ENCODE measurements around the gene KLF2. TPM values are rescaled to one million over a fixed set of nuclear protein-coding genes. Genes with fewer than 3 reads are reported as not detected.

Gene KLF2
- total RNA-seq, 3 donors from 2014 or later (not counting 1 experiment from before 2014, with no cell fraction given) = 246 to 645 (median 377) TPM

GRCh38 chr19:16366433-16367260 is 42.0 kb downstream of the KLF2 start:
- intact Hi-C loops (cut with micrococcal nuclease) = loop anchor here (1.0 kb wide), 1 partner anchor 23 kb away; no protein-coding TSS in a partner anchor
- no peaks in the 10 kb centered on the region for H3K9me3 ChIP-seq (ENCODE audit: control insufficient read depth, insufficient read depth, low read length)
- peak overlapping the region; percentile 10 for H3K4me3 ChIP-seq (ENCODE audit: low read length)
- no peak overlapping the region for H3K4me3 Mint-ChIP-seq
- peak; percentile 19 to 48 (median 40) for ATAC-seq
- H3K27me3 Mint-ChIP-seq (ENCODE audit: low read depth in 2 of 2) = no peaks in the 10 kb centered on the region
- no peaks in the 10 kb centered on the region for H3K36me3 Mint-ChIP-seq
- no peak overlapping the region for H3K27ac Mint-ChIP-seq
- H3K4me1 Mint-ChIP-seq = peaks cover 7 to 24% of the 10 kb centered on the region in 2 donors
- peak overlapping the region; percentile 94 for H3K27ac ChIP-seq (ENCODE audit: low read length)
- WGBS (ENCODE audit: insufficient coverage) = under 1% methylated on average over 25 of the region's 25 CpGs
- no peak for TF ChIP-seq CTCF (IDR thresholded peaks at IDR 0.05)
- H3K9me3 Mint-ChIP-seq = no peaks in the 10 kb centered on the region
- H3K36me3 ChIP-seq (ENCODE audit: control insufficient read depth, insufficient read depth, low read length) = no peaks in the 10 kb centered on the region
- peak in 1 of 2 donors; percentile 82 for DNase-seq
- H3K4me1 ChIP-seq (ENCODE audit: control insufficient read depth, insufficient read depth, low read length) = peaks cover 97% of the 10 kb centered on the region
- H3K27me3 ChIP-seq (ENCODE audit: control insufficient read depth, insufficient read depth, low read length) = no peaks in the 10 kb centered on the region

GRCh38 chr19:16367261-16367683 is 42.6 kb downstream of the KLF2 start:
- no peaks in the 10 kb centered on the region for H3K27me3 ChIP-seq (ENCODE audit: control insufficient read depth, insufficient read depth, low read length)
- no peak overlapping the region for H3K27ac Mint-ChIP-seq
- H3K4me3 Mint-ChIP-seq = no peak overlapping the region
- H3K4me1 Mint-ChIP-seq = peaks cover under 1 to 18% of the 10 kb centered on the region in 2 donors
- WGBS (ENCODE audit: insufficient coverage) = 0% methylated on average over 10 of the region's 10 CpGs
- no peaks in the 10 kb centered on the region for H3K36me3 ChIP-seq (ENCODE audit: control insufficient read depth, insufficient read depth, low read length)
- no peak for TF ChIP-seq CTCF (IDR thresholded peaks at IDR 0.05)
- intact Hi-C loops (cut with micrococcal nuclease) = no loop called here
- ATAC-seq (peak; percentile 3 to 42 (median 23)), DNase-seq (peak; percentile 63 to 90)
- H3K27ac ChIP-seq (ENCODE audit: low read length) = peak overlapping the region; percentile 94
- no peaks in the 10 kb centered on the region for H3K36me3 Mint-ChIP-seq
- no peaks in the 10 kb centered on the region for H3K9me3 ChIP-seq (ENCODE audit: control insufficient read depth, insufficient read depth, low read length)
- H3K27me3 Mint-ChIP-seq (ENCODE audit: low read depth in 2 of 2) = no peaks in the 10 kb centered on the region
- peak overlapping the region; percentile 10 for H3K4me3 ChIP-seq (ENCODE audit: low read length)
- no peaks in the 10 kb centered on the region for H3K9me3 Mint-ChIP-seq
- peaks cover 99% of the 10 kb centered on the region for H3K4me1 ChIP-seq (ENCODE audit: control insufficient read depth, insufficient read depth, low read length)

- no peaks in the 10 kb centered on the region for H3K36me3 Mint-ChIP-seq
- intact Hi-C loops (cut with micrococcal nuclease) = loop anchor here (1.0 kb wide), 2 partner anchors 14 to 38 kb away; no protein-coding TSS in a partner anchor
- H3K9me3 Mint-ChIP-seq = no peaks in the 10 kb centered on the region
- DNase-seq (peak in 1 of 2 donors; percentile 92), ATAC-seq (no peak)
- Histone ChIP-seq H3K27me3 (ENCODE audit: control insufficient read depth, insufficient read depth, low read length) (no peaks in the 10 kb centered on the region), H3K4me1 (ENCODE audit: control insufficient read depth, insufficient read depth, low read length) (peaks cover 99% of the 10 kb centered on the region), H3K36me3 (ENCODE audit: control insufficient read depth, insufficient read depth, low read length) (no peaks in the 10 kb centered on the region), H3K27ac (ENCODE audit: low read length) (peak overlapping the region; percentile 94), H3K9me3 (ENCODE audit: control insufficient read depth, insufficient read depth, low read length) (no peaks in the 10 kb centered on the region), H3K4me3 (ENCODE audit: low read length) (peak overlapping the region; percentile 1)
- H3K4me1 Mint-ChIP-seq = peaks cover 4 to 13% of the 10 kb centered on the region in 2 donors
- H3K27me3 Mint-ChIP-seq (ENCODE audit: low read depth in 2 of 2) = no peaks in the 10 kb centered on the region
- no peak overlapping the region for H3K27ac Mint-ChIP-seq
- 11% methylated on average over 17 of the region's 18 CpGs for WGBS (ENCODE audit: insufficient coverage)
- no peak for TF ChIP-seq CTCF (IDR thresholded peaks at IDR 0.05)
- no peak overlapping the region for H3K4me3 Mint-ChIP-seq
Measured at GRCh38 chr19:16368385-16369305, 44.0 kb downstream of the KLF2 start.

Measured in natural killer cell (primary cell).